Stimulated activated effector memory CD8-positive, alpha-beta T cell treated with anti-CD3 and anti-CD28 coated beads, Interleukin-12 subunit alpha, Interleukin-12 subunit beta, amount 100 ng/mL, for 72 hours (primary cell): ENCODE results near the gene NUAK1.

Experiments used
- ATAC-seq: fragments of 150-1000 bp; cut with Tn5 transposase; 2 replicates; pipeline ENCODE4 v1.10.0; 2021
- DNase-seq, 2 donors: peaks; one replicate each; pipeline ENCODE4 v3.0.0; 2021 to 2022; ENCODE audit warnings: low spot score in 2 of 2
- H3K27ac Mint-ChIP-seq: one replicate; pipeline ENCODE4 v1.8.0; 2022; ENCODE audit warnings: mild to moderate bottlenecking, mixed read lengths
- H3K36me3 Mint-ChIP-seq: one replicate; pipeline ENCODE4 v1.8.0; 2022; ENCODE audit warnings: mild to moderate bottlenecking, mixed read lengths
- H3K4me1 Mint-ChIP-seq: one replicate; pipeline ENCODE4 v1.8.0; 2022; ENCODE audit warnings: mixed read lengths
- H3K4me3 Mint-ChIP-seq: one replicate; pipeline ENCODE4 v1.8.0; 2022; ENCODE audit warnings: mild to moderate bottlenecking, mixed read lengths
- H3K9me3 Mint-ChIP-seq: one replicate; pipeline ENCODE4 v1.8.0; 2022; ENCODE audit warnings: mixed read lengths

NUAK1 gene

DNA sequence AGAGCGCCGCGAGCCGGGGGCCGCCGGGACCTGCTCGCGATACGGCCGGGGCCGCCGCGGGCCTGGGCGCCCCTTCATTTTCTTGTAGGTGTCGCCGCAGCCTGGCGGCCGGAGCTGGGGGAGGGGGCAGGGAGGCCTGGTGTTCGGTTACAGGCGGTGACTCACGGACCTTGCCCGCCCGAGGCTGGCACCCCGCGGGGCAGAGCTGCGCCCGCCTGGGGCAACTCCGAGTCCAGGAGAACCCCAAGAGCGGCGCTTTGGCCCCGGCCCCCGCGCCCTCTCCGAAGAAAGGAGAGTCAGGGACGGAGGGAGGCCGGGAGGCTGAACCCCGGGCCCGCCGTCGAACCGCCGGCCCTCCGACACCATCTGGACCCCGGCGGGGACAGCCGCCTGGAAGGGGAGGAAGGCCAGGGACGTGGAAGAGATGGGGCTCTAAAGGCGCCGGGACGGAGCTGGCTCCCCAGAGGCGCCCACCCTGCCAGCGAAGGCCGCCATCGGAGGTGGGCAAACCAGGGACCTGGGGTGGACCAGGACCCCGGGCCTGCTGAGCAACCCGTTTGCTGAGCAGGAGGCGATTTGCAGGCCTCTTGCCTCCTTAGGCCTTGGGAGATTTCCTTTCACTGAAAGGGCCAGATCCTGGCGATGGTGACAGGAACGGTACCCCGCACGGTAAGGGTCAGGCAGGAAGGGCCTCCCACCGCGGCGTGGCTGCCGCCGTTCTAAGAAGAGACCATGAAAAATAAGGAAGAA, 843 bp upstream of the NUAK1 start:
- Mint-ChIP-seq H3K27ac (no peak overlapping the region), H3K36me3 (no peaks in the 10 kb centered on the region), H3K9me3 (no peaks in the 10 kb centered on the region), H3K4me3 (peak overlapping the region; percentile 36), H3K4me1 (peaks cover 14% of the 10 kb centered on the region)
- DNase-seq (peak in 1 of 2 donors; percentile 55), ATAC-seq (peak; percentile 68)

DNA sequence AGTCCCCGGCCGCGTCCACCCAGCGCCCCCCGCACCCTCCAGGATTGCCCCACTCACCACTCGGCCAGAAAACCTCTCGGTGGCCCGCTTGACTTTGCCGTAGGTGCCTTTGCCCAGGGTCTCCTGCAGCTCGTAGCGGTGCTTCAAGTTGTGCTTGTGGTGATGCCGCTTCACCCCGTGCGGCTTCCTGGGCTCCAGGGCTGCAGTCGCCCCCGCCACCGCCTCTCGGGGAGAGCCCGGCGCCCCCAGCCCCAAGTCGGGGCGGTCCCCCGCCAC, 459 bp downstream of the NUAK1 start:
- H3K4me3 Mint-ChIP-seq = peak overlapping the region; percentile 56
- DNase-seq (peak in 1 of 2 donors; percentile 52), ATAC-seq (peak; percentile 19)
- H3K9me3 Mint-ChIP-seq = no peaks in the 10 kb centered on the region
- no peaks in the 10 kb centered on the region for H3K36me3 Mint-ChIP-seq
- peaks cover 14% of the 10 kb centered on the region for H3K4me1 Mint-ChIP-seq
- no peak overlapping the region for H3K27ac Mint-ChIP-seq

DNA sequence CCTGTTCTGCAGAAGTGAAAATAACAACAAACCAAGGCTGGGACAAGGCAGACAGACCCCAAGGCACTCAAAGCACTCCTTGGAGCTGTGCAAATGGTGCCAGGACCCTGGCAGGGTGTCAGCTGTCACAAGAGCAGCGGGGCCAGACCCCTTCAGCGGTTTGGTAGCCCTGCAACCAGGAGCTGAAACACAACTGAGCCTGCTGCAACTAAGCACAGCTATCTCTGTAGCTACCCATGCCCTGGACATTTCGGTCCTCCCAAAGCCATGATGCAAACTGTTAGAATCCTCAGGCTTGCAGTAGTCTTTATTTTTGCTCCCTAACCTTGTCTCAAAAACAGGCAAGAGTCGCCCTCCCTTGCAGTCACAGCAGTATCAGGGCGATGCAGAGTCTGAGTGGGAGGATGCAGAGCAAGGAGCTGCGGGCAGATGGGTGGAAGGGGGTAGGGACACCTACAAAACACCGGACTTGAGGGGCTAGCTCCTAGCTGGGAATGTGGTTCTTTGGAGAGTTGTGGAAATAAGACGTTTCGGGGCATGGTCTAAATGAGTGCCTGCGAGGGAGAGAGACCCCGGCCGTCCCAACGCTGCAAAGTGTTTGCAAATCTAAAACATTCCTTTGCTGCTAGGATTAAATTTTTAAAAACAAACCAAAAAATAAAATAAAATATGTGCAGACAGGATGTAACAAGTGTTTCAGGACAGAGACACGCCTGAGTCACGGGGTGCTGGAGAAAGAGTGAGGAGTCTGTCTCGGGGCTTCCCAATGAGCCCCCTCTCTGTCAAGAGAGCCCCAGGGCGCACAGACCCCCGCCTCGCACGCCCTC, 1.0 kb downstream of the NUAK1 start:
- Mint-ChIP-seq H3K4me1 (peaks cover 14% of the 10 kb centered on the region), H3K9me3 (no peaks in the 10 kb centered on the region), H3K27ac (no peak overlapping the region), H3K4me3 (peak overlapping the region; percentile 56), H3K36me3 (no peaks in the 10 kb centered on the region)
- DNase-seq = no peak
- peak; percentile 6 for ATAC-seq

DNA sequence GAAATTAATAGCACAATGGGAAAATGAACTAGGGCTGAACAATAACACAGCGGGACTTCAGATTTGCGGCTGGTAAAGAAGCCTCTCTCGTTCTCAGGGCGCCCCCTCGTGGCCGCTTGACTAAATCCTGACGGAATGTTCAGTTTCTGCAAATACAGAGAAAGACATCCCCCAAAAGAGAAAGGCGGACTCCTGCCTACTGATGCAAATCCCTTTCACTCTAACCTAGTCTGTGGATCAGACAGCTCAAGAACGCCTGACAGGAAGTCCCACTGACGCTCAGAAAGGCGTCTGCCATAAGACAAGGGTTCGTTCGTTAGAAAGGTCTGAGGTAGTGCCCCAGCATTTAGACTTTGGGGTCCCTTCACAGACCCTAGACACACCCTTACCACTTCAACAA, 2.5 kb downstream of the NUAK1 start:
- ATAC-seq (peak; percentile 39), DNase-seq (peak; percentile 74 to 86)
- H3K4me3 Mint-ChIP-seq = no peak overlapping the region
- H3K36me3 Mint-ChIP-seq = no peaks in the 10 kb centered on the region
- no peak overlapping the region for H3K27ac Mint-ChIP-seq
- H3K4me1 Mint-ChIP-seq = peaks cover 14% of the 10 kb centered on the region
- no peaks in the 10 kb centered on the region for H3K9me3 Mint-ChIP-seq

DNA sequence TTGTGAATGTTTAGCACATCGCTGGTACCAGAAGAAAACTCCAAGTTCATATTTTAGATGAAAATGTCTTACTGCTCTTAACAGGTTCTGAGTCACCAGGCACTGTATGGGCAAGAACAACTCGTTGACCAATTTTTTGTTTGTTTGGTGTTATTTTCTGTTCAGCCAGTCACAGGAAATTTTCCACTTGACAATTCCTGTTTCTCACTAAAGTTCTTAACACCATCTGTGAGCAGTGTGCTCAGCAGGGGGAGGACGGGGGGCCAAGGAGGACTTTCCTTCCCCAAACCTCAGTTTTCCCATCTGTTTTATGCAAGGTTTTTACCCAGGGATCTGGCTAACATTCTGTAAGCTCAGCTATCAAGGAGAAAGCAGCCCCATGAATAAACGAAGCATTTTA, 3.0 kb downstream of the NUAK1 start:
- DNase-seq (no peak), ATAC-seq (no peak)
- H3K4me1 Mint-ChIP-seq = peaks cover 14% of the 10 kb centered on the region
- no peaks in the 10 kb centered on the region for H3K9me3 Mint-ChIP-seq
- H3K36me3 Mint-ChIP-seq = no peaks in the 10 kb centered on the region
- H3K4me3 Mint-ChIP-seq = no peak overlapping the region
- H3K27ac Mint-ChIP-seq = no peak overlapping the region

DNA sequence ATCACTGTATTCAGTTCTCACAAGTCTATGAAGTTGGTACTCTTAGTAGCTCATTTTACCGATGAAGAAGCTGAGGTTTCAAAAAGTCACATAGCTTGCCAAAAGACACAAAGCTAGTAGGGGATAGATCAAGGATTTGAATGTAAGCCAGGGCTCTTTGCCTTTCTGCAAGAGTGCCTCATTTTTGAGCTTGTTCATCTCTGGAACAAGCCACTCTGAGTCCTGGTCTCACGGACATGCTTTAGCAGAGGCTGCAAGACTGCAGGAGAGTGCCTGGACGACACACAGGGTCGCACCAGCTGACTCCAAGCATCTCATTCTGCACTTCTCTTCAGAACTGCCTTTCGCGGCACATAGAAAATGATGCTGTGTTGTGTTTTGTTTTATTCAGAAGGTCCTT, 3.7 kb downstream of the NUAK1 start:
- Mint-ChIP-seq H3K4me1 (peaks cover 9% of the 10 kb centered on the region), H3K27ac (no peak overlapping the region), H3K9me3 (no peaks in the 10 kb centered on the region)

DNA sequence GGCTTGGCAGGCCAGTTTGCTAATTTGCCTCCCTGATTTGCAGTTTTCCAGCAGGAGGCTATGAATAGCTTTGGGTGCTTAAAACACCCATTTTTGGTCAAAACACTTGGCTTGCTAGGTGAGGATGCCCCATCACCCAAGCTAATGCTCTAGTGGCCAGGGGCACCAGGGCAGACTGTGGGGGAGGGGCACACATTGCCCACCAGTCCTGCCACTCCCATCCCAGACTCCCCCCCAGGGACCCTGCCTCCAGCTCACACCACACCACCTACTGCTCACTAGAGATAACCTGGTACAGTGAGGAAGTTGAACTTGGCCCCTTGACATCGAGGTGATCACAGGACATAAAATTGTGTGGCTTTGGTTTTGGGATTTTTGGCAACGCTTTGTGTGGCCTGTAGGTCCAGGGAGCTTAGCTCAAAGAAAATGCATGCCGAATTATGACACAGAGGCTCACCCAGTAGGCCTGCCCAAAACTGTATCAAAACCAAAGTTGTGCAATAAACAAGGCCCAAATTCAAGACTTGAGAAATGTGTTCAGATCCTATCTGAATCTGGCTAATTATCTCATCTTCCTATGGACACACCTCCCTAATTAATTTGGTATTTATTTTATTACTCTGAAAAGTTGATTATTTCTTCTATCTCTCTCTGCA, 4.3 kb downstream of the NUAK1 start:
- Mint-ChIP-seq H3K9me3 (no peaks in the 10 kb centered on the region), H3K4me1 (peaks cover 6% of the 10 kb centered on the region), H3K36me3 (no peaks in the 10 kb centered on the region), H3K27ac (no peak overlapping the region), H3K4me3 (no peak overlapping the region)
- DNase-seq (no peak), ATAC-seq (no peak)

More for the DNA sequence above, 3.7 kb downstream of the NUAK1 start:
- H3K4me3 Mint-ChIP-seq = no peak overlapping the region
- no peaks in the 10 kb centered on the region for H3K36me3 Mint-ChIP-seq
- ATAC-seq = no peak
- DNase-seq = no peak

DNA sequence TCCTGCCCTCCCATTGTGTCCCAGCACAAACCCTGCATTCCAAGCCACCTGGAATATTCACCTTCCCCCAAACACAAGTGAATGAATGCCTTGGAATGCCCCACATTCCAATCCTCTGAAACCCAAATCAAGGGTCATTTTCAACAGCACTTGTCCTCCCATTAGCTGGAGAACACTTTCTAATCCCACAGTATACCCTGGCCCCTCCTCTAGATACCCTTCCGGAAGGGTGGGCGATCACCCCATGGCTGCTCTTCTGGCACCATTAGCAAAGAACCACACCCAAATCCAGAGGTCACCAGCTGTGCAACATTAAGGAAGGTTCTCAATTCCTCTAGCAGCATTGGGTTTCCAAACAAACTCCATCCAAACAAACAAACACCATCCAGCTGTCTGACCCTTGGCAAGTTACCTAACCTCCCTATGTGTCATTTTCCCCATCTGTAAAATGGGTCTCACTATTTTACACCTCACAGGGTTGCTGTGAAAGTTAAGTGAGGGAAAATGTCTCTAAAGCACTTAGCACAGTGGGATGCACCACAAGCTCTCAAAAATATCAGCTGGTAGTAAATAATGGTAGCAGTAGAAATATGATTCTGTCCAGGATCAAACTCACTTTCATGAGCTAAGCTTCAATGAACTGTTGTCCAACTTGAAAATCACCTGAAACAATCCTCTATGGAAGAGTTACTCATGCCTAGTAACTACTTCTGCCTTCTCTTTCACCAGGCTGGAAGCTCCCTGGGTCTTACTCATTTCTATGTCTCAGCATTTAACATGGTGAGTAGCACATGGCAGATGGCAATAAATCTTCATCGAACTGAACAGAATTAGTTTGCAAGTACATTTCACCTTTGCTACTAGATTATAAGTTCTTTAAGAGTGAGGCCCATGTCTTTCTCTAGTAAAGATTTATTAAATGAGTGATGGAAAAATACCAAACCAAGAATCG, 5.3 kb downstream of the NUAK1 start:
- H3K27ac Mint-ChIP-seq = no peak overlapping the region
- ATAC-seq = no peak
- H3K4me1 Mint-ChIP-seq = peaks cover 6% of the 10 kb centered on the region
- H3K9me3 Mint-ChIP-seq = no peaks in the 10 kb centered on the region
- DNase-seq = no peak
- no peak overlapping the region for H3K4me3 Mint-ChIP-seq
- no peaks in the 10 kb centered on the region for H3K36me3 Mint-ChIP-seq

DNA sequence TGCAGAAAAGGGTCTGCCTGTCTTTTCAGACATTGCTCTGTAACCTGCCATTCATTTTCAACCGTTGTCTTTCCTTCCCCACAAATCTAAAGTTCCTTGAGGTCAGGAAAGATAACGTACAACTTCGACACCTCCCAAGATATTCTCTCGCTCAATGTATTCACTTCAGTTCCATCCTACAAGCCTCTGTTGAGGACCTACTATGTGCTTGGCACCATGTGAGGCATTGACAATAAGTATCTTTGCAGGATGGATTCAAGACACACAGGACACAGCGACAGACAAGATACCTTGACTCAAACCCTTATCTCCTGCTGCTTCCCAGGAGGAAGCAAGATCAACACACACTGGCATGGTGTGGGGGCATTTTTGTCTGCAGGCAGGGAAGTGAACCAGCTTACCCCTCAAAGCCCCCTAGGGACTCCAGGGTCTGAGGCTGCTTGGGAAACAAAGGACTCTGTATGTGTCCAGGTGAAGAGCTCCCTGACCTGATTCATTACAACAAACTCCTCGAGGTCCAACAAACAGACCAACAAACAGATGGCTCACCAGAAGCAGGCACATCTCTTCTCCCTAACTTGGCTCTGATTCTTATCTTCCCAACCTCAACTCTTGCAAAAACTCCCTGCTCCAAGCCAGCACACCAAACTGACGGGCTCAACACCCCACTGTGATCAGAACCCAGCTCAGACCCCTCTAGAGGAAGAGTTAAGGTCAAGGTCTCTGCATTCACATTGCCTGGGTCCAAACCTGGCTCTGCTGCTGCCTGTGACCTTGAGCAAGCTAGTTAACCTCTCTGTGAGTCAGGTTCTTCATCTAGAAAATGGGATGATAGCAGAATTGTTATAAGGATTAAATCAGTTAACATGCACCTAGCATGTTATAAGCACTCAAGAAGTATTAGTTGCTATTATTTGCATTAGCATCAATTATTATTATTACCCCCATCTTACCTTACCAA, 6.3 kb downstream of the NUAK1 start:
- DNase-seq = no peak
- Mint-ChIP-seq H3K9me3 (no peaks in the 10 kb centered on the region), H3K36me3 (no peaks in the 10 kb centered on the region), H3K4me1 (no peaks in the 10 kb centered on the region), H3K27ac (no peak overlapping the region), H3K4me3 (no peak overlapping the region)
- no peak for ATAC-seq

DNA sequence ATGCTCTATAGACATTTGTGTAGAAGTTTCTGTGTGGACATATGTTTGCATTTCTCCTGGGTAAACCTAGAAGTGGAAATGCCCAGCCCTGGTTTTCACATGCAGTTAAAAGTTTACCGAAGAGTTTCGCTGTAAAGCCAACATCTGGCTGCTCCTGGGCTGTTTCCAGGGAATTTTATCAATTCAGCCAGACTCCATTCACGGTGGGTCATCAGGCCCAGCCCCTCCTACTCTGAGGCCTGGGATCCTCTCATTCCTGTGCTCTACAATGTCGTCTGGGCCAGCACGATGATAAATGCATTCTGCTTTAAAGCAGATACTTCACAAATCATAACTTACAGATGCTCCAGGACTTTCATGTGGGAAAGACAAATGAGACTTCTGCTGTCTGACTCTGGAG, 7.1 kb downstream of the NUAK1 start:
- no peak for ATAC-seq
- Mint-ChIP-seq H3K36me3 (no peaks in the 10 kb centered on the region), H3K9me3 (no peaks in the 10 kb centered on the region), H3K27ac (no peak overlapping the region), H3K4me1 (no peaks in the 10 kb centered on the region), H3K4me3 (no peak overlapping the region)
- no peak for DNase-seq

DNA sequence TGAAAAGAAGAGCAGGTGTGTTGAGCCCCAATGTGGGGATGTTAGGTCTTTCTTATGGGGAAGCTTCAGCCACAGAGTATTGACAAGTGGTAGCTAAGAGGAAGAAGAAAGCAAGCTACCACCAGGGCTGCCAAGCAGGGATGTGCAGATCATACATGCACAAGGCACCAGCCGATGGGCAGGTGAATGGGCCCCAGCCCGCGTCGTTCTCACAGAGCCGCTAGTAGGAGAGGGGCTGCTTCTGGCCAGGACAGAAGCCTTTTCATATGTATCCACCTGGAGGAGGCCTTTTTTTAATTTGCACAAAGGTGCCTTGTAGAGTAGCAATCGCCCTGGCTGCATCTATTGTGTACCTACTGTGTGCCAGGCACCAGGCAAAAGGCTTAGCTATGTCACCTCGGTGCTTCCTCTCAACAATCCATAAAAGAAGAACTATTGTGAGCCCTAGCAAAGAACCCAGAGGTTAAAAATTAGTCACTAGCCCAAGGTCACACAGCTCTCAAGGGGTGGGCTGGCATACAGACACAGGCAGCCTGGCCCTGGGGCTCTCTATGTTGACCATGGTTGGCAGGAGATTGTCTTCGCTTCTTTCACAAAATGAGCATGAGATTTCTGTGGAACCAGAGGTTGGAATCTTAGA, 8.2 kb downstream of the NUAK1 start:
- ATAC-seq = no peak
- H3K4me1 Mint-ChIP-seq = no peaks in the 10 kb centered on the region
- H3K27ac Mint-ChIP-seq = no peak overlapping the region
- H3K9me3 Mint-ChIP-seq = no peaks in the 10 kb centered on the region
- H3K4me3 Mint-ChIP-seq = no peak overlapping the region
- H3K36me3 Mint-ChIP-seq = no peaks in the 10 kb centered on the region
- DNase-seq = no peak

DNA sequence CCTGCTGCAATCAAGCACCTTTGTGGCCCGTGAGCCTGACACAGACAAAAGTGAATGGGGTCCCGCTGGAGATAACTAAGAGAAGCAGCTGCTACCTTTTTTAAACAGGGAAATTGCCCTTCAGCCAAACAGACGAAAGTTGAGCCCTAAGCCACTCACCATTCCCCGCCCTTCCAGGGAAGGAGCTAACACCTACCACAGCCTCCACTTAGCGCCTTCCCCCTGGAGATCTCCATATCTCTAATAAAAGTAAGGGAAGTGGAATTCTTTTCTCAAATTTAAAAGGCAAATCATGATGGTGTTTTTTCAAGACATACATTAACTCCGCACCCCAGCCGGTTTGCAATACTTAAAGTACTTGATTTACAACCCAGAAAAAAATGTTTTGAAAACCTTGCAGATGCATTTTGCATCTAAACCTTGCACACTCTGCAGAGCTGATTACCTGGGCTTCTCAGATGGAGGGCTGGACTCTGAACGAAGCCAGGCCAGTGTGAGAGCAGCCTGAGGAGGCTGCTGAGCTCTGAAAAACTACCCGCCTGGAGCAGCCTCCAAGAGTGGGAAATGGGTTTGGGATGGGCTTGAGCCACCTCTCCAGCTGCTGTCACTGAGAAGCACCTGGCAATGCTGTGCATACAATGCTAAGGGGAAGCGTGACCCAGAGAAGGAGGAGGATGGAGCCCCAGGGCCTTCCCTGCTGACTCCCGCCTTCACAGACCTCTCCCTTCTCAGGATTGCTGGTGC, 10.0 kb downstream of the NUAK1 start:
- H3K4me1 Mint-ChIP-seq = no peaks in the 10 kb centered on the region
- ATAC-seq (no peak), DNase-seq (no peak)
- H3K27ac Mint-ChIP-seq = no peak overlapping the region
- H3K36me3 Mint-ChIP-seq = no peaks in the 10 kb centered on the region
- H3K4me3 Mint-ChIP-seq = no peak overlapping the region
- H3K9me3 Mint-ChIP-seq = no peaks in the 10 kb centered on the region

DNA sequence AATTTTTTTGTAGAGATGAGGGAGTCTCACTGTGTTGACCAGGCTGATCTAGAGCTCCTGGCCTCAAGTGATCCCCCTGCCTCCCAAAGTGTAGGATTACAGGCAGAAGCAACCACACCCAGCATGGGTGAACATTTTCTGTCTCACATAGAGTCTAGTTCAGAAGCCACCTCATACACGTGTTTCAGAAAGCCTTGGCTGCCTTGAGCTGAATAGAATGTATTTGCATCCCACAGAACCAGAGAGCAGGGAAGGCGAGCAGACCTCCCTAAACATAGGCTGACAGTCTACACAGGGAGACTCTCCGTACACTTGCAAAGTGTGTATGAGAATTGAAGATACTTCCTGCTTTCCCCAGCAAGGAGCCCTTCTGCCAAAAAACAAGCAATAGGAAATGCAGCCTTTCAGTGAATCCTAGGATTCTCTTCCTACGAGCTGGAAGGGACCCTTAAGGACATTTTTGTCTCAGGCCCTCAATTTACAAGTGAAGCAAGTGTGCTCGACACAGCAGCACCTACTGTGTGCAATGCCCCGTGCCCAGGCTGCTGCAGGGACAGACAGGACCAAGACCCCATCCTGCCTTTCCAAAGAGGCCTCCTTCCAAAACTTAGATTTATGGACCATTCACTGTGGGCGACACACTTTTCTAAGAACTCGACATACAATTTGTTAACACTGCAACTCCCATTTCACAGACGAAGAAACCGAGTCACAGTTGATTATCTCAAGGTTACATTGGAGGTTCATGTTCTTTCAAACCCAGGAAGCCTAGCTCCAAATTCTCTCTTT, 11.2 kb downstream of the NUAK1 start:
- Mint-ChIP-seq H3K27ac (no peak overlapping the region), H3K36me3 (no peaks in the 10 kb centered on the region), H3K4me1 (no peaks in the 10 kb centered on the region), H3K9me3 (no peaks in the 10 kb centered on the region), H3K4me3 (no peak overlapping the region)
- ATAC-seq (no peak), DNase-seq (no peak)
